ENCODE results near the gene TIMP1.

DNA sequence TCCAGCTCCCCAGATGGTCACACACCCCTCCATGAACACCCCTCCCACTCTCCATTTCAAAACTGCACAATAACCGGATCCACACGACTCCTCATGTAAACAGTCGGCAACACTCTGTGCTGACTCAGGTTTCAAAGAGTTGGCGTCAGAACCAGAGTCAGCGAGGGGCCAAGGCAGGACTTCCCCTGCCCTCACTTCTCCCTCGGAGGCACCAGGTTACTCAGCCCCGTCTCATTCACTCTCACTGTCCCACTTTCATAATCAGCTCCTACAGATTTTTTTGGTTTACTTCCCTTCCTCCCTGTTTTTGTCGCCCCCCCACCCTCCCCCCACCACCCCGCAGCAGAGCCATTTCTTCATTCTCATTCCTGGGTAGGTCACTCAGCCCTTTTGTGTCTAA lies 2.7 kb upstream of the TIMP1 start:
- TF ChIP-seq, protein P1, sequence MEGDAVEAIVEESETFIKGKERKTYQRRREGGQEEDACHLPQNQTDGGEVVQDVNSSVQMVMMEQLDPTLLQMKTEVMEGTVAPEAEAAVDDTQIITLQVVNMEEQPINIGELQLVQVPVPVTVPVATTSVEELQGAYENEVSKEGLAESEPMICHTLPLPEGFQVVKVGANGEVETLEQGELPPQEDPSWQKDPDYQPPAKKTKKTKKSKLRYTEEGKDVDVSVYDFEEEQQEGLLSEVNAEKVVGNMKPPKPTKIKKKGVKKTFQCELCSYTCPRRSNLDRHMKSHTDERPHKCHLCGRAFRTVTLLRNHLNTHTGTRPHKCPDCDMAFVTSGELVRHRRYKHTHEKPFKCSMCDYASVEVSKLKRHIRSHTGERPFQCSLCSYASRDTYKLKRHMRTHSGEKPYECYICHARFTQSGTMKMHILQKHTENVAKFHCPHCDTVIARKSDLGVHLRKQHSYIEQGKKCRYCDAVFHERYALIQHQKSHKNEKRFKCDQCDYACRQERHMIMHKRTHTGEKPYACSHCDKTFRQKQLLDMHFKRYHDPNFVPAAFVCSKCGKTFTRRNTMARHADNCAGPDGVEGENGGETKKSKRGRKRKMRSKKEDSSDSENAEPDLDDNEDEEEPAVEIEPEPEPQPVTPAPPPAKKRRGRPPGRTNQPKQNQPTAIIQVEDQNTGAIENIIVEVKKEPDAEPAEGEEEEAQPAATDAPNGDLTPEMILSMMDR (IDR thresholded peaks at IDR 0.05; ENCODE audit: low read depth, low read length), result no peak
- no peak for TF ChIP-seq EZH2phosphoT487 (IDR thresholded peaks at IDR 0.05; ENCODE audit: low read depth)
